Erythroblast (primary cell): ENCODE data around the gene CALN1.

Source experiments
- GATA1 ChIP-seq: IDR thresholded peaks from 2 replicates; pipeline ENCODE4 v1.6.1; 2011; ENCODE audit warnings: low read depth, mild to moderate bottlenecking, control low read depth, low read length, moderate library complexity
- POLR2A ChIP-seq: IDR thresholded peaks from 2 replicates; pipeline ENCODE4 v1.6.1; 2011; ENCODE audit warnings: mild to moderate bottlenecking, low read length

DNA sequence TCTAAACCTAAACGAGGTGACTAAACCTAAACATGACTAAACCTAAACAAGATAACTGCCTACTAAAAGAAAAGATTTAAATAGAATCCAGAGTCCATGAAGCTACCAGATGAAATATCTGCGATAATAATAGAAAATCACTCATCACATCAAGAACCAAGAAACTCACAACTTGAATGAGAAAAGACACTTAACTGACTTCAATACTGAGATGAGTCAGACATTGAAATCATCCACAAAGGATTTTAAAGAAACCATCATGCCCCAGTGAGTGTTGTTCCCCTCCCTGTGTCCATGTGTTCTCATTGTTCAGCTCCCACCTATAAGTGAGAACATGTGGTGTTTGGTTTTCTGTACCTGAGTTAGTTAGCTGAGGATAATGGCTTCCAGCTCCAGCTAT, 416.0 kb downstream of the CALN1 start:
- TF ChIP-seq POLR2A (no peak), GATA1 (no peak)
